GM21786 (cell line): ENCODE data around the gene AP2A1.

Experiments
- ATAC-seq: cut with Tn5 transposase; IDR thresholded peaks from one replicate; pipeline ENCODE4 v1.9.1; 2021; ENCODE audit not compliant: unreplicated experiment

The AP2A1 gene

GRCh38 chr19:49854378-49855263, 87.8 kb downstream of the AP2A1 start:
- ATAC-seq, result no peak

GRCh38 chr19:49855277-49855675, 88.5 kb downstream of the AP2A1 start:
- no peak for ATAC-seq

- no peak for ATAC-seq
Measured at GRCh38 chr19:49855676-49856573, 89.1 kb downstream of the AP2A1 start.

- no peak for ATAC-seq
Measured at GRCh38 chr19:49856574-49857021, 89.8 kb downstream of the AP2A1 start.
